Measurements from ENCODE around the gene ALDH1L1.
A peak's percentile ranks its signal among the peaks of the same experiment; 100 is the strongest.
"Not testable (repeated sequence)": the region's sequence is repeated elsewhere in the genome, so short reads cannot be mapped to it uniquely, and the experiment has no call there.

The ALDH1L1 gene

GRCh38 chr3:126104742-126105605, 75.4 kb downstream of the ALDH1L1 start:
- no peak for DNase-seq (ENCODE audit: low read depth)

- DNase-seq (ENCODE audit: low read depth), result no peak
These were observed 76.3 kb downstream of the ALDH1L1 start for GRCh38 chr3:126104028-126104635.

DNA sequence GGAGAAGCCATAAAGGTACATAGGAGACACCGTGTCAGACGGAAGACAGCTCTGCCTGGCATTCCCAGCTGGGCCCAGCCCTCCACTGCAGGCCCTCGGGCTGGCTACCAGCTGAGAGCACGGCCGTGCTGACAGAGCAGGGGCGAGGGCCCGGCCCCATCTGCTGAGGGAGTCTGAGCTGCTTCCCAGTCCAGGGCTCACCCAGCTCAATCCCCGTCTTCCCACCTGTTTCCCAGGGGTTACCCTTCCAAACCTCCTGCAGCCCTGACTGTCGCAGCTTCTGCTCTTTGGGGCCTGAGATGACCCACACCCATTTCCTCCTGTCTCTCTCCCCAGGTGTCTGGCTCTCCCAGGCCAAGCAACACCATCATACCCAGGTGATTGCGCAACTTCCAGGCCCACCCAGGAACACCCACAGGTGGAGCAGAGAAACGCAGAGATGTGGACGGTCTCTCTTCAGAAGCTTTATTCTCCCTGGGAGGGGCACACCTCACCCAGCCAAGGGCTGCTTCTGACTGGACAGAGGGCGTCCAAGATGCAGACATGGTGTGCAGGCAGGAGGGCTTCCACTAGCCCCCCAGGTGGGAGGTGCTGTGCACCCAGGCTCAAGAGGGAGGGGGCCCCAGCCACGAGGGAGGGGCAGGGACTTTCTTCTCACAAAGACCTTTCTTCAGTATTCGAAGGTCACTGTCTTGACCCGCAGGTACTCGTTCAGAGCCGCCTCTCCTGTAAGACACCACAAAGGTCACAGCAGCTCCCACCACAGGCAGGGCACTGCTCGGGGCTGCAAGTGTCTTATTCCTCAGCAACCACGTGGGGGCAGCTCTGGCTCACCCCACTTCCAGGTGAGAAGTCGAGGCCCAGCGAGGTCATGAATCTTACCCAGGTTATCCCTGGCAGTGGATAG, 77.0 kb downstream of the ALDH1L1 start:
- no peak for DNase-seq (ENCODE audit: low read depth)

DNA sequence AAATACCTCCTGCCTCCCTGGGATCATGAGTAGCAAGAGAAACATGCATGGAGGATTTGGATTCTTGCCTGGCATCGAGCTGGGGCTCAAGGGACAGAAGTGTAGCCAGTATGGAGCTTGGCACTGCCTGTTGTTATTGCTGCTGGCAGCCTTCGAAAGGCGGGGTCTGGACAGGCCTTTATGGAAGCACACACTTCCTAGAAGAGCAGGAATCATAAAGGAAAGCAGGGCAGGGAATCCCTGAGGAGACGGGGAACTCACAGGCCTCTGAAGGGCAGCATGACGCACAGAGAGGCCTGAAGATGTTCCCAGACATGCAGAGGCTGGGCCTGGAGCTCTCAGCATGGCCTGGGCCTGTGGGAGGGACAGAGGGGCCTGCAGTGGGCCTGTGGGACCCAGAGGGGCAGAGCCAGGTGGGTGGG, 77.8 kb downstream of the ALDH1L1 start:
- peak; percentile 63 for DNase-seq (ENCODE audit: low read depth)

GRCh38 chr3:126102011-126102410, 78.4 kb downstream of the ALDH1L1 start:
- DNase-seq (ENCODE audit: low read depth), result no peak

DNA sequence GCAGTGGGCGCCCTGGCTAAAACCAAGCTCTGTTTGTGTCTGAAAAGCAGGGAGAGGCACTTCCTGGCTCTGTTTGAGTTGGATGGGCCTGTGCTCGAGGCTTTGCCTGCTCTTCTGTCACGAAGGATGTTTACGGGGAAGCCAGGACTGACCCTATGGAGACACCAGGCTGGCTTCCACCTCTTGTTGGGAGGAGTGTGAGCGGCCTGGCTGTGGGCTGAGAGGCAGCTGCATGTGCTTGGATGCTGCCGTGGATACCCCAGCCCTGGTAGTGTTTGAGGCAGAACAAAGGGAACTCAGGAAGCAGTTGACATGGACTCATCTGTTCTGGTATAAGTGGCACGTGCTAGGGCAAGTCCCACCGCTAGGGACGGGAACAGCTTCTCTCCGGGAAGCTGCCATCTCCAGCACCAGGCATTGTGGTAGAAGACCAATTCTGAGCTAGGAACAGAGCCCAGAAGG, 78.8 kb downstream of the ALDH1L1 start:
- DNase-seq (ENCODE audit: low read depth), result no peak

GRCh38 chr3:126100634-126101301, 79.6 kb downstream of the ALDH1L1 start:
- DNase-seq (ENCODE audit: low read depth), result no peak

DNA sequence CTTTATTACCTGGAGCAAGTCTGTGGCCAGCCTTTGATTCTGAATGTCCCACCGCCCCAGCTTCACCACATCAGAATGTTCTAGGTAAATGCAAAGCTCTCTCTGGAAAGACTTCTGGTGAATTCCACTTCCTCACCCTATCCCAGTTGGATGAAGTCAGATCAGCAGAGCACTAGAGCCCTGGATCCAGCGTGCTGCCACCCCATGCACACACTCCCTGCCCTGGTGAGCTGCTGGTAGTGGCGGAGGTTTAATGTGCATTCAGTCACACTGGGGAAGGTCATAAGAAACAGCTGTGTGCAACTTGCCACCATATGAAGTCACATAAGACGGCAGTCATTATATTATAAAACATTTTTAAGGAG, 80.1 kb downstream of the ALDH1L1 start:
- DNase-seq (ENCODE audit: low read depth), result no peak

- DNase-seq (ENCODE audit: low read depth), result no peak
These were observed 82.0 kb downstream of the ALDH1L1 start for GRCh38 chr3:126098391-126098858.

GRCh38 chr3:126097801-126098200, 82.6 kb downstream of the ALDH1L1 start:
- DNase-seq (ENCODE audit: low read depth), result no peak

DNA sequence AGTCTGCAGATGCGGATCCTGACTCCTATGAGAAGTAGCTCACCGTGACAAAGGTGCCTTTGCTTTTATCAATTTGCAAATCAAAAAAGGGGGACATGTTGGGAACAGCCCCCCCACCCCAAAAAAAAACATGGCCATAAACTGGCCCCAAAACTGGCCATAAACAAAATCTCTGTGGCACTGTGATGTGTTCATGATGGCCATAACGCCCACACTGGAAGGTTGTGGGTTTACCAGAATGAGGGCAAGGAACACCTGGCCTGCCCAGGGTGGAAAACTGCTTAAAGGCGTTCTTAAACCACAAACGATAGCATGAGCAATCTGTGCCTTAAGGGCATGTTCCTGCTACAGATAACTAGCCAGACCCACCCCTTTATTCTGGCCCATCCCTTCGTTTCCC, 84.1 kb downstream of the ALDH1L1 start:
- DNase-seq (ENCODE audit: low read depth), result not testable (repeated sequence)

- DNase-seq (ENCODE audit: low read depth), result not testable (repeated sequence)
These were observed 88.3 kb downstream of the ALDH1L1 start for GRCh38 chr3:126092128-126092527.

GRCh38 chr3:126087552-126088175, 92.7 kb downstream of the ALDH1L1 start:
- DNase-seq (ENCODE audit: low read depth), result no peak

DNA sequence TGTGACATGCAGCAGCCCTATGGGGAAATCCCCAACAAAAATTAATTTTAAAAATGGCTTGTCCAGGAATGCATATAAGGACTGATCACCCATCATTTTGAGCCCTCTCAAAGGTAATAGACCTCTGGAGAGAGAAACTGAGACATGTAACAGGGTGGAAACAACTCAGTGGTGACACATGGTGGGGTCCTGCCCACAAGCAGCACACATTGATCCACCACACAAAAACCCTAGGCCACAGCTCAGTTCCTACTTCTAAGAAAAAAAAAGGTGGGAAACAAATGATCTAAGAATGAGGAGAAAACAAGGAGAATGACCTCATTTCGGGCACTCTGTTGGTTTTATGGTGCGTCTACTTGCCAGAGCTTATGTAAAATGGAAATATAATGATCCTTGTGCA, 94.5 kb downstream of the ALDH1L1 start:
- DNase-seq (ENCODE audit: low read depth), result no peak

DNA sequence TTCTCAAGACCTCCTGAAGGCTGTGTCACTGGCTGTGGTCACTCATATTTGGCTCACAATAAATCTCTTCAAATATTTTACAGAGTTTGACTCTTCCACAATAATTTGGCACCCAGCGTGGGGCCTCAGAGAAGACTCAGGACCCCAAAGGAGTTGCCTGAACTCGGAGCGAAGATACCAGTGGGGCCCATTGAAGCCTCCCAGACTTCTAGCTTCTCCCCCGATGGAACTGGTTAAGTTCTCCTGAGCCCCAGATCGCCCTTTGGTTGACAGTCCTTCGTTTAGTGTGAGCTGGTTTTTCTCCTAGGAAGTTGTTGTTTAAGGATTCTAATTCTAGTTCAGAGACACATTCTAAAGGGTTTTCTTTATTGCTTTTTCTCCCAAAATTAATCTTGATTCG, 95.1 kb downstream of the ALDH1L1 start:
- DNase-seq (ENCODE audit: low read depth), result no peak

- no peak for DNase-seq (ENCODE audit: low read depth)
These were observed 95.6 kb downstream of the ALDH1L1 start for GRCh38 chr3:126084768-126085180.

GRCh38 chr3:126083913-126084767, 96.2 kb downstream of the ALDH1L1 start, which contains the start of gene SLC41A3:
Gene SLC41A3 (minus strand): TSS chr3:126084124. CDS start chr3:126068219, 15,905 bp downstream.
- no peak for DNase-seq (ENCODE audit: low read depth)

DNA sequence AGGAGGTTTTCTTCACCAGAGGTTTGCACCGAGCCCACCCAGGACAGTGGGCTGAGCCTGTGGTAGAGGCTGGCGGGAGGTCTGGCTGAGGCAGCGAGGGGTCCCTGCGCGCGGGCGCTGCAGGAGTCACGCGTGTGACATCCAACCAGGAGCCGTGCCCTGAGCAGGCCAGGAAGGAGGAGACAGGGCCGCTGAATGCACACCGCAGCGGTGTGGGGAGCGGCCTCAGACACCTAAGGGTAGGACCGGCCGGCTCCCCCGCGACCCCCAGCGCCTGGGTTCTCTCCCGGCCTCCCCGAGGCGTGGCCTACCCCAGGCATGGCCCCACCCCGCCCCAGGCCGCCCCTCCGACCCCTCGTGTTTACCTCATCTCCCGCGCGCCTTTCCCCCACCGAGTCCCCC, 96.9 kb downstream of the ALDH1L1 start:
- no peak for DNase-seq (ENCODE audit: low read depth)

GRCh38 chr3:126083138-126083445, 97.3 kb downstream of the ALDH1L1 start:
- DNase-seq (ENCODE audit: low read depth), result no peak
